Loucy (cell line): ENCODE results near the gene ZNF593OS.

ENCODE experiments used
- H2AFZ ChIP-seq: fragments of 200-600 bp; sonication (generic); 2 replicates; pipeline ENCODE4 v1.6.0; 2016; ENCODE audit warnings: antibody characterized with exemption, mild to moderate bottlenecking, low read length, moderate library complexity
- H3F3A ChIP-seq: fragments of 200-600 bp; 2 replicates; pipeline ENCODE4 v1.6.0; 2016; ENCODE audit warnings: antibody characterized with exemption, low read depth, mild to moderate bottlenecking
- H3K27me3 ChIP-seq: fragments of 200-600 bp; sonication (generic); 2 replicates; pipeline ENCODE4 v1.6.1; 2014; ENCODE audit warnings: low read length, mild to moderate bottlenecking; ENCODE audit not compliant: insufficient read depth, poor library complexity, severe bottlenecking
- H3K36me3 ChIP-seq: fragments of 200-600 bp; sonication (generic); 2 replicates; pipeline ENCODE4 v1.6.1; 2016; ENCODE audit warnings: low read length; ENCODE audit not compliant: insufficient read depth
- H3K4me1 ChIP-seq: fragments of 200-600 bp; sonication (generic); 2 replicates; pipeline ENCODE4 v1.5.1; 2014; ENCODE audit warnings: low read length, mild to moderate bottlenecking; ENCODE audit not compliant: insufficient read depth, poor library complexity, severe bottlenecking
- H3K4me2 ChIP-seq: fragments of 200-600 bp; sonication (generic); 2 replicates; pipeline ENCODE4 v1.6.0; 2014; ENCODE audit warnings: antibody characterized with exemption, low read length, low read depth, mild to moderate bottlenecking; ENCODE audit not compliant: poor library complexity, severe bottlenecking
- H3K4me3 ChIP-seq: fragments of 200-600 bp; sonication (generic); 2 replicates; pipeline ENCODE4 v1.5.1; 2014; ENCODE audit warnings: low read length, mild to moderate bottlenecking, mixed read lengths; ENCODE audit not compliant: poor library complexity, severe bottlenecking
- H3K79me2 ChIP-seq: fragments of 200-600 bp; sonication (generic); 2 replicates; pipeline ENCODE4 v1.6.1; 2014; ENCODE audit warnings: low read length; ENCODE audit not compliant: insufficient read depth
- H3K9ac ChIP-seq: fragments of 200-600 bp; sonication (generic); 2 replicates; pipeline ENCODE4 v1.6.0; 2014; ENCODE audit warnings: mild to moderate bottlenecking, low read depth, low read length, moderate library complexity; ENCODE audit not compliant: poor library complexity, severe bottlenecking
- H3K9me2 ChIP-seq: fragments of 200-600 bp; sonication (generic); replicated peaks from 2 replicates; pipeline ENCODE4 v1.6.1; 2016; ENCODE audit warnings: low read depth, low read length, mixed read lengths
- H3K9me3 ChIP-seq: fragments of 200-600 bp; sonication (generic); 2 replicates; pipeline ENCODE4 v1.6.1; 2014; ENCODE audit warnings: mild to moderate bottlenecking, antibody characterized with exemption, low read length, low read depth; ENCODE audit not compliant: insufficient read depth
- H4K20me1 ChIP-seq: fragments of 200-600 bp; sonication (generic); 2 replicates; pipeline ENCODE4 v1.6.0; 2014; ENCODE audit warnings: antibody characterized with exemption, low read length, mild to moderate bottlenecking; ENCODE audit not compliant: insufficient read depth, poor library complexity, severe bottlenecking
- EZH2phosphoT487 ChIP-seq: fragments of 200-600 bp; IDR thresholded peaks from 2 replicates; pipeline ENCODE4 v1.6.1; 2018; ENCODE audit warnings: antibody characterized with exemption, mild to moderate bottlenecking, moderate library complexity, borderline replicate concordance
- TF ChIP-seq, protein P1 (sequence below): fragments of 200-600 bp; sonication (generic); conservative IDR thresholded peaks from 2 replicates; pipeline ENCODE4 v1.5.1; 2014; ENCODE audit warnings: mild to moderate bottlenecking, antibody characterized with exemption, low read length

Gene ZNF593OS

DNA sequence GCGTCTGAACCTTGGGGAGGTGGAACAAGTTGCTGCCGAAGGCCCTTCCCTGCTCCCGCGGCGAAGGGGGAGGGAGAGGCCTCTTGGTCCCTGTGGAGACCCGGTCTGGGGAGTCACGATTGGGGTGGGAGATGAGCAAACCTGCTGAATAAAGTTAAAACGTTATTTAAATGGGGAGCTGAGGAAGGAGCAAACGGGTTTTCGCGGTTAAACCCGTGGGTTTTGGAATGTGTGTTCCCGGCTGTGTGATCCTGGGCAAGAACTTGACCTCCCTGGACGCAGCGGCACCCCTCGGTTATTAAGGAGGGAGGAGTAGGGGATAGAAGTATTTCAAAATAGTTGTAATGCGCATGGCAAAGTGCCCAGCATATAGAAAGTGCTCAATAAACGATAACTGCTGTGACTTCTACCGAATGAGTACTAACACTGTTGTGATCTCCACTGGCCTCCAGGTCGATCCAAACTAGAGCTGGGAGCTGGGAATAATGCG lies 9.4 kb downstream of the ZNF593OS start:
- H3K36me3 ChIP-seq: no peaks in the 10 kb centered on the region
- no peaks in the 10 kb centered on the region for H3K27me3 ChIP-seq
- peaks cover 32% of the 10 kb centered on the region for H3K79me2 ChIP-seq
- peaks cover 44% of the 10 kb centered on the region for H3K4me1 ChIP-seq
- no peaks in the 10 kb centered on the region for H4K20me1 ChIP-seq
- H2AFZ ChIP-seq: peak overlapping the region; percentile 88; the same call in 1 of the 2 replicates
- no peaks in the 10 kb centered on the region for H3F3A ChIP-seq
- peak overlapping the region; percentile 98 for H3K4me2 ChIP-seq
- no peaks in the 10 kb centered on the region for H3K9me2 ChIP-seq
- H3K4me3 ChIP-seq: peak overlapping the region; percentile 76
- H3K9ac ChIP-seq: peak overlapping the region; percentile 90
- no peaks in the 10 kb centered on the region for H3K9me3 ChIP-seq
- no peak for TF ChIP-seq EZH2phosphoT487
- TF ChIP-seq, protein P1, sequence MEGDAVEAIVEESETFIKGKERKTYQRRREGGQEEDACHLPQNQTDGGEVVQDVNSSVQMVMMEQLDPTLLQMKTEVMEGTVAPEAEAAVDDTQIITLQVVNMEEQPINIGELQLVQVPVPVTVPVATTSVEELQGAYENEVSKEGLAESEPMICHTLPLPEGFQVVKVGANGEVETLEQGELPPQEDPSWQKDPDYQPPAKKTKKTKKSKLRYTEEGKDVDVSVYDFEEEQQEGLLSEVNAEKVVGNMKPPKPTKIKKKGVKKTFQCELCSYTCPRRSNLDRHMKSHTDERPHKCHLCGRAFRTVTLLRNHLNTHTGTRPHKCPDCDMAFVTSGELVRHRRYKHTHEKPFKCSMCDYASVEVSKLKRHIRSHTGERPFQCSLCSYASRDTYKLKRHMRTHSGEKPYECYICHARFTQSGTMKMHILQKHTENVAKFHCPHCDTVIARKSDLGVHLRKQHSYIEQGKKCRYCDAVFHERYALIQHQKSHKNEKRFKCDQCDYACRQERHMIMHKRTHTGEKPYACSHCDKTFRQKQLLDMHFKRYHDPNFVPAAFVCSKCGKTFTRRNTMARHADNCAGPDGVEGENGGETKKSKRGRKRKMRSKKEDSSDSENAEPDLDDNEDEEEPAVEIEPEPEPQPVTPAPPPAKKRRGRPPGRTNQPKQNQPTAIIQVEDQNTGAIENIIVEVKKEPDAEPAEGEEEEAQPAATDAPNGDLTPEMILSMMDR: no peak

DNA sequence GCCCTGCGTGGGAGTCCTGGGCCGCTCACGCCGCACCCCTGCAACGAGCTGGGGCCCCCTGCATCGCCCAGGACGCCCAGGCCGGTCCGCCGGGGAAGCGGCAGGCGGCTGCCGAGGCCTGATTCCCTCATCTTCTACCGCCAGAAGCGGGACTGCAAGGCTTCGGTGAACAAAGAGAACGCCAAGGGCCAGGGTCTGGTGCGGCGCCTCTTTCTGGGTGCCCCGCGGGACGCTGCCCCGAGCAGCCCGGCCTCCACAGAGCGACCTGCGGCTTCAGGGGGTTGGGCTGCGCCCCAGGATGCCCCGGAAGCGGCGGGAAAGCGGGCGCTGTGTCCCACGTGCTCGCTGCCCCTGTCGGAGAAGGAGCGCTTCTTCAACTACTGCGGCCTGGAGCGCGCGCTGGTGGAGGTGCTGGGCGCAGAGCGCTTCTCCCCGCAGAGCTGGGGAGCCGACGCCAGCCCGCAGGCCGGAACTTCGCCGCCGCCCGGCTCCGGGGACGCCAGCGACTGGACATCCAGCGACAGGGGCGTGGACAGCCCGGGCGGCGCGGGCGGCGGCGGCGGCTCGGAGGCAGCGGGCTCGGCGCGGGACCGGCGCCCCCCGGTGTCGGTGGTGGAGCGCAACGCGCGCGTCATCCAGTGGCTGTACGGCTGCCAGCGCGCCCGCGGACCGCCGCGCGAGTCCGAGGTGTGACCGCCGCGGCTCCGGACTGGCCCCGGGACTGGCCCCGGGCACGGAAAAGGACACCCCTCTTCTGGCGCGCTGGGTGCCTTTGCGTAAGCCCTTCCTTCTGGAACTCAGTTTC lies 10.0 kb downstream of the ZNF593OS start:
- Histone ChIP-seq H3F3A (no peaks in the 10 kb centered on the region), H3K36me3 (no peaks in the 10 kb centered on the region), H3K79me2 (peaks cover 32% of the 10 kb centered on the region), H3K9me3 (no peaks in the 10 kb centered on the region), H3K9ac (peak overlapping the region; percentile 90), H4K20me1 (no peaks in the 10 kb centered on the region), H3K4me1 (peaks cover 46% of the 10 kb centered on the region), H2AFZ (peak overlapping the region; percentile 88), H3K4me2 (peak overlapping the region; percentile 98), H3K27me3 (no peaks in the 10 kb centered on the region), H3K9me2 (no peaks in the 10 kb centered on the region), H3K4me3 (peak overlapping the region; percentile 76)
- no peak for TF ChIP-seq EZH2phosphoT487
- TF ChIP-seq, protein P1: peak; percentile 22; the same call in 1 of the 2 replicates

DNA sequence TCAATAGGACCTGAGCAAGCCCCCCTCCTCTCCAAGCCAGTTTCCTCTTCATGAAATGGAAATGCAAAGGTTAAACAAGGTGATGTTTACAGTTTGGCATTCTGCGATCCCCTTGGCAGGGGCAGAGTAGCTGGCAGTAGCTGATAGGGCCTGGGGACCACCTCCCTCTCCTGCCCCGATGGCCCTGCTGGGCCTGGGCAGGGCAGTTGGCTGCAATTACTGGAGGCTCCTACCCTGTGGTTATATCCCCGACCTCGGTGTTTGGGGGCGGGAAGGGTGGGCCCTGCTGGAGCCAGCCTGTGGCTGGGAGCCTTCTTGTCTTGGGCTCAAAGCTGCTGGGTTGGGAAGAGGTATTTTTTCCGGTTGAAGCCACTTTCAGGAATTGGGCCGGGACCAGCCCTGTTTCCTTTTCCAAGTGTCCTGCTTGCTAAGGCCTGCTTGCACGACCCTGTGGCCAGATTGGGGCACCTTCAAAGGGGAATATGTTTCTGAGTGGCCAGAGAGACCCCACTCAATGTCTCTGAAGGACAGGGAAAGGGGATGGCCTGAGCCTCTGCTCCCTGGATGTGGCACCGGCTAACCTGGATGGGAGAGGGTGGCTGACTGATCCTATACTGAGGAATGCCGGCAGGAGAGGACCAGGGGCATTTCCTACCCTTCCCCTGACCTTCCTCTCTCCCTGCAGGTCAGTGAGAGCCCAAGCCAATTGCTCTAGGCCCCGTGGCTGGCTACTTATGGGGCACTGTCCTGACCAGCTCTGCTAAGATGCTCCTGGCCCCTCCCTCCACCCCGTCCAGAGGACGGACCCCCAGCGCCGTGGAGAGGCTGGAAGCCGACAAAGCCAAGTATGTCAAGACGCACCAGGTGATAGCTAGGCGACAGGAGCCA lies 10.9 kb downstream of the ZNF593OS start:
- no peaks in the 10 kb centered on the region for H3F3A ChIP-seq
- no peaks in the 10 kb centered on the region for H3K9me2 ChIP-seq
- peaks cover 32% of the 10 kb centered on the region for H3K79me2 ChIP-seq
- H3K4me3 ChIP-seq: peak overlapping the region; percentile 76
- peak overlapping the region; percentile 88 for H2AFZ ChIP-seq
- H4K20me1 ChIP-seq: no peaks in the 10 kb centered on the region
- TF ChIP-seq, protein P1: no peak
- no peak for TF ChIP-seq EZH2phosphoT487
- H3K4me2 ChIP-seq: peak overlapping the region; percentile 98
- no peaks in the 10 kb centered on the region for H3K36me3 ChIP-seq
- H3K9me3 ChIP-seq: no peaks in the 10 kb centered on the region
- H3K27me3 ChIP-seq: no peaks in the 10 kb centered on the region
- H3K9ac ChIP-seq: peak overlapping the region; percentile 90
- H3K4me1 ChIP-seq: peaks cover 55% of the 10 kb centered on the region
